ENCODE results near the gene SMCO4. TPM values are rescaled to one million over a fixed set of nuclear protein-coding genes. Genes with fewer than 3 reads are reported as not detected.
A peak's percentile ranks its signal among the peaks of the same experiment; 100 is the strongest.

SMCO4 gene
- total RNA-seq, 1 experiment from 2014 or later, result 3.2 TPM

- no peak for DNase-seq (ENCODE audit: low read depth)
Observed at GRCh38 chr11:93504110-93505095, 38.8 kb downstream of the SMCO4 start.

DNA sequence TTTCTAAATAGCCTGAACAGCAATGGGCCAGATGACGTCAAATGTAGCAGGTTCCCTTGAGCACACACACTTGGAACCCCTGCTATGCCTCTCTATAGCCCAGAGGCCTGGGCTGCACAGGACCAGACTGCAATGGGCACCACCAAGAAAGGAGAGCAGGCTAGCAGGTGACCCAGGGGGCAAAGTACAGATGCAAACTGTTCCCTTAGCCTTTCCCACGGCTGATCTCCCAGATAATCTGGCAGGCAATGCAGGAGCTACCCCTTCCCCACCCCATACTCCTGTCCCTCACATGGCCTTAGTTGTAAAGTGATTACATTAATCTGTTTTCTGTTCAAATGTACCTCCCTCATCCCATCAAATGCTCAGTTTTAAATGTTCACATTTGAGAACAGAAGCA lies 41.3 kb downstream of the SMCO4 start:
- DNase-seq (ENCODE audit: low read depth), result no peak

DNA sequence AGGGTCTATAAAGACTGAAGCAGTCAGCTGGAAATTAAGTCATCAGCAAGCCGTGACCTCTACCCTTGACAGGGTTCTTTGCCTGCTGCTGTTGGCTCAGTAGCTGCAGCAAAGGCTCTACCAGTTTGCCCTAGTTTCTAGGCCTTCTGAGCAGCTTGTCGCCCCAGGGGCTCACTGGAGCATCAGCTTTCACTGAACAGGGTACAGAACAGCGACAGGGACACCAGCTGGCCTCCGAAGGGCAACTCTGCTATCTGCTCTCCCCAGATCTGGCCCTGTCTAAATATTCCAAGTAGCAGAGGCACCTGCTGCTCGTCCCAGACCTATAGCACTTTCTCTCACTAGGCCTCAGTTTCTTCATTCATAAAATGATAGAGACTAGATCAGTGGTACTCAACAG lies 42.4 kb downstream of the SMCO4 start:
- DNase-seq (ENCODE audit: low read depth), result no peak

DNA sequence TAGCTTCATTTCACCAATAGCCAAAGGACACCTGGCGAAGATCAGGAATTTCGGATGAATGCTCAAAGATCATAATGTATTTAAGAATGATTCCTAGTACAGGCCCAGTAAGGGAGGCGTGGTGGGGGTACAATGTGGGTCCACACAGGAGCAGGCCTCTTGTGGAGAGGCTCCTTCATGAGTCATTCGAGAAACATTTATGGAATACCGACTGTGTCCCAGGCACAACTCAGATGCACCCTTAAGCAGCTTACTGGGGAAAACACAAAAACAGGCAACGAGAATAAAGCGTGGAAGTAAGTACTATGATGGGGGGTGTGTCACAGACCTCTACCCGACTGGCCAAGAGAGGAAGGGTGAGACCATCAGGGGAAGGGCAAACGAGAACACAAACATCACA lies 44.5 kb downstream of the SMCO4 start:
- DNase-seq (ENCODE audit: low read depth), result peak; percentile 46

- DNase-seq (ENCODE audit: low read depth), result no peak
Observed at GRCh38 chr11:93498161-93498560, 45.0 kb downstream of the SMCO4 start.

DNA sequence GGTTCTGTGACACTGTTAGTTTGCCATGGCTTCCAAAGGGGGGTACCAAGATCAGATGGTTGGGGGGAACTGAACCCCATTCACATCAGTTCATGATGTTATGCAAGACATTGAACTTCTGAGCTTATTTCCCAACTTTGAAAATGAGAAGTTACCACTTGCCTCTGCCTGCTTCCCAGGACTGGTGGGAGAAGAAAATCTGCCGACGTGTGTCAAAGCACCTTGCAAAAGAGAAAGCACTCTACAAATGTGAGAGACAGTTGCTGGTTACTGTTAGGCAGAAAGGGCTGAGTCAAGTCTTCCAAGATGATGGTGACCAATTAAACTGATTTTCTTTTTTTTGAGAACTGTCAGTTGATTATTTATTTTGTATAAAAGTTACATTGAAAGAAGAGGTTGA lies 45.6 kb downstream of the SMCO4 start:
- no peak for DNase-seq (ENCODE audit: low read depth)

- peak; percentile 15 for DNase-seq (ENCODE audit: low read depth)
Observed at GRCh38 chr11:93494357-93494756, 48.8 kb downstream of the SMCO4 start.

GRCh38 chr11:93493252-93493897 lies 49.8 kb downstream of the SMCO4 start:
- DNase-seq (ENCODE audit: low read depth), result no peak

- no peak for DNase-seq (ENCODE audit: low read depth)
Observed at GRCh38 chr11:93492464-93493251, 50.5 kb downstream of the SMCO4 start.

DNA sequence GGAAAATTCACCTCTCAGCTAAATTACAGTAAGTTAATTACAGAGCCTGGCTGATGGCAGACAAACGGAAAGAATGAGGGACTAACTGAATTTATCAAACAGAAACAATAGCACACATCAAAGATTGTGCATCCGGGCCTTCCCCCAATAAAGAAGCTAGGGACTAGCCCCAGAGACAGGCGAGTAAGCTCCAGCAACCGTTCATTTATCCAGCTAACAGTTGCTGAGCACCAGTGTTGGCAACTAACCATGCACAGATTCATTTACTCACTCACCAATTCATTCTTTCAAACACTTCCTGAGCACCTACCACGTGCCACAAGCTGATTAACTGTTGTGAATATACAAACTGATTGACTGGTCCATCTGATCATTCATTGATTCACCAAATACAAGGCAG lies 51.2 kb downstream of the SMCO4 start:
- DNase-seq (ENCODE audit: low read depth), result no peak

DNA sequence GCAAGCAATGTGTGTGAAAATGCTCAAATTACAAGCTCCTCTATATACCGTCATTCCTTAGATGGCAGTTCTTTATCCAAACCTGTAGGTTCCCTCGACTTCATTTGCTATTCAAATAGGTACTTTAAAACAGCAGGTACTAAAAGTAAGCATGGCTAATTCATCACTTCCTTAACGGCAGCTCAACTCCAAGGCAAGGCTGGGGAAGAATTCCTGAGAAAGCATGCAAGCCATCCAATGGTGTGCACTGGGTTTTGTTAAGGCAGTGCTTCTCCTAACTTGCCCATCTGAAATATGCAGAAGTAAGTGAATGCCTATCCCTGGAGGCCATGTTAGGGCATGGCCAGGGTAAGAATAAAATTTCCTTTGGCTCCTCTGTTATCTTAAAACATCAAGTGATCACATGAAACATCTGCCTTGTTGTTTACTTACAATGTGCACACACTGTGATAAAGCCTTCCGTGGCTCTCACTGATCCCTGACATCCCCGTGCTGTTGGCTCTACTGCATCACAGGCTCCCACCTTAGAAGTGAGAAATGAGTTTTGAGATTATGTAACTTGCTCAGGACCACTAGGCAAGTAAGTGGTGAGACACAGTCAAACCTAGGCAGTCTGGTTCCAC lies 52.1 kb downstream of the SMCO4 start:
- DNase-seq (ENCODE audit: low read depth), result no peak

DNA sequence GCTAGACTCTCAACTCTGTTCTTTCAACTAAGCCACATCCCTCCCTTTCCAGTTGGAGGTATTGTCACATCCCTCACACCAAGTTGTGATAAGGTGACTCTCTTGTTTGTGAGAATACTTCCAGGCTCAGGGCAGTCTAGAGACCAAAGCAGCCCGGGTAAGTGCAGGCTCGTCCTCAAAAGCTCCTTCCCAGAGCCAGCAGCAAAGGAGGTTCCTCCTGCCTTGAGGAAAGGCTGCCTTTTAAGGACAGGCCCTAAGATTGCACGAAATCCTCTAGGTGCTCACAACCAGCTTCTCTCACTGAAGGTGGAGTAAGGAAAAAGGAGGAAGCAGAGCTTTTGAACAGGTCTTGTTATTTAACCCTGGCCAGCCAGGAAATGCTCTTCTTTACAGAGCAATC lies 53.4 kb downstream of the SMCO4 start:
- no peak for DNase-seq (ENCODE audit: low read depth)

DNA sequence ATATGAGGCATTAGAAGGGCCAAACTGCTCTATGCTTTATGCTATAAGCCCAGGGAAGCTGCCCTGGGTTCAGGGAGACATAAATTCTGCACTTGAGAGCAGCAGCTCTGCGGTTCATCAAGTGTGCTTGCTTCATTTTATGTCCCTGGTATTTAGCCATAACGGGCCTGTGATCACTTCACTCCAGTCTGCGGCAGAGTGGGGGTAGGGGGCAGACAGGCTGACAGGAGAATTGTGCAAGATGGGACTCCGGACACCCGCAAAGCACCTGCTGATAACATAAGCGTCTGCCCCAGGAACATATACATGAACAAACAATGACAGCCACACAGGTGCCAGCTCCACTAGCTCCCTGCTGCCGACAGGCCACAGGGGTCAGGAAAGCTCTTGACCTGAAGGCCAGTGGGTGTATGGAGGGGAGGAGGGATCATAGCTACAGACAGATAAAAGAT lies 56.1 kb downstream of the SMCO4 start:
- DNase-seq (ENCODE audit: low read depth), result no peak

DNA sequence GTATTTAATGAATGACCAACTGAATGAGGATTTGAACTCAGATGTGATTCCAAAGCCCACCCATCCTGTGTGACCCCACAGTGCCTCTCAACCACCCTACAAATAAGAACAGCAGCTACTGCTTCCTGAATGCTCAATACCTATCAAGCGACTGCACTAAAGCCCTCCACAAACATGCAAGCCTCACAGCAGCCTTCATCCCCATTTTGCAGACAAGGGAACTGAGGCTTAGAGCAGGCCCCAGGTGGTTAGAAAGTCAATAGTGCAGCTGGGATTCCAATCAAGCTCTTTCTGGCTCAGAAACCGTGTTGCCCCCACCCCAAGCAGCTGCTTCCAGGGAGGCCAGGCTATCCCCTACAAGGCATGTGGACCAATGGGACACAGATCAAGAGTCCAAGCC lies 57.2 kb downstream of the SMCO4 start:
- DNase-seq (ENCODE audit: low read depth), result no peak

DNA sequence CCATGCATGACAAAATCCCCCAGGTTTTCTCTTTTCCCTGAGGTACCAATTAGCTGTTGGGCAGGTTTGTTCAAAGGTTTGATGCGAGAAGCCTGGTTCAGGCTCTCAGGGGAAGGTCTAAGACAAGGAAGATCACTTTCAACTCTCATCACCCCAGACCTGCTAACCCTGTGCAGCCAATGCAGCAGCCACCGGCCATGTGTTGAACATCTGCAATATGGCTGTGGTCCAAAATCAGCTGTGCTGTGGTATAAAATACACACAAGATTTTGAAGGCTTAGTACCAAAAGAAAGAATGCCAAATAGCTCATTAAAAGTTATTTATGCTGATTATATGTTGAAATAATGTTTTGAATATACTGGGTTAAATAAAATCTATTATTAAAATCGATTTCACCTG lies 58.5 kb downstream of the SMCO4 start:
- DNase-seq (ENCODE audit: low read depth), result peak; percentile 7

GRCh38 chr11:93482556-93482955 lies 60.6 kb downstream of the SMCO4 start:
- no peak for DNase-seq (ENCODE audit: low read depth)

DNA sequence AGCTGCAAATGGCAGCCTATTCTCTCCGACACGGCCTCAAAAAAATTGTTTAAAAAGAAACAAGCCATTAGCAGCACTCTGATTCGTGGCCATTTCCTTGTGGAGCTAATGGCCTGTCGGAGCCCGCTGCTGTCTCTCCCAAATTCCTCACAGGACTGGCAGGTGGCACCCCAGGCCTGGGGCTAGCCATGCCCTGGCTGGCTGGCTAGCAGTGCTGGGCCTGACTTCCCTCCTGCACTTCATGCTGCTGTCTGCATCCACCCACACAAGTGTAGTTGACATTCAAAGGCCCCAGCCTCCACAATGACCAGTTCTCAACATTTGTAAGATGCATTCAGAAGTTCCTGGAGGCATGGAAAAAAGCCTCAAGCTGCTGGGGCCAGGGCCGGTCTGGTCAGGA lies 61.5 kb downstream of the SMCO4 start:
- DNase-seq (ENCODE audit: low read depth), result no peak

DNA sequence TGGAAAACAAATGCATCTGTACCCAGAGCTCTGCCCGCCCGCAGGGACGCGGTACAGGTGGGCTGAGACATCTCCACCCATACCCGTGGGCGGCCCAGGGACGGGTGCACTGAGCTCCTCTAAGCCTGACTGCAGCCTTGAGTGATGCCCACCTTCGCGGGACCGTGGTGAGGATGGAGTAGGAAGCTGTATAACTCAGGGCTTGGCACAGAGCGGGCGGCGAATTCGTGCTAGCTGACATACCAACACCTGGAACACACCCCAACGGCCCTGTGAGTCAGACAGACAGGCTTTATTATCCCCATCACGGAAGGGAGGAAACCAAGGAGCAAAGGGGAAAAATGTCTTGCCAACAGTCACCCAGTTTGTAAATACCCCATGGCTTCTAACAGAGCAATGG lies 61.9 kb downstream of the SMCO4 start:
- DNase-seq (ENCODE audit: low read depth), result no peak

- no peak for DNase-seq (ENCODE audit: low read depth)
Observed at GRCh38 chr11:93480756-93481155, 62.4 kb downstream of the SMCO4 start.

- DNase-seq (ENCODE audit: low read depth), result no peak
Observed at GRCh38 chr11:93480256-93480655, 62.9 kb downstream of the SMCO4 start.

GRCh38 chr11:93478841-93479240 lies 64.3 kb downstream of the SMCO4 start:
- no peak for DNase-seq (ENCODE audit: low read depth)
